HG03558 (cell line): ENCODE results near the gene RFTN2.
"Not testable (repeated sequence)": the region's sequence is repeated elsewhere in the genome, so short reads cannot be mapped to it uniquely, and the experiment has no call there.

ENCODE experiments used
- ATAC-seq: cut with Tn5 transposase; IDR thresholded peaks from one replicate; pipeline ENCODE4 v1.9.1; 2021; ENCODE audit warnings: moderate number of reproducible peaks; ENCODE audit not compliant: unreplicated experiment; ENCODE audit errors: extremely low read depth

Gene RFTN2

DNA sequence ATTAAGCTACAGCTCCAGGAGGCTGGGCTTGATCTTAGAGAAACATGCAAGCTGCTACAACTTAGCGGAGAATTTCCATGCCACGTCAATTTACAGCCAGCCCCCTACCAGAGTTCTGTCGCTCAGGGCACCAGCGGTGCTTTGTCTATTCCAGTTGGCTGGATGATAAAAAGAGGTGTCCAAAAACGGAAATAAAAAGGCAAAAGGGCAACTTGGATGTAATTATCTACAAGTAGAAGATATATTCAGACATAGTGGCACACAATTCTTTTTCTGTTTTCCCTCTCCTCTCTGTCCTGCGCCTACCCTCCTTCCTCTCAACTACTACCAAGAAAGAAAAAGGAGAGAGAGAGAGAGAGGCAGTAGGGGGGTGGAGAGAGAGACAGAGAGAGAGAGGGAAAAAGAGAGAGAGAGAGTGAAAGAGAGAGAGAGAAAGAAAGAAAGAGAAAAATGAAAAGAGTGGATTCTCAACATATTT lies 363 bp upstream of the RFTN2 start:
- no peak for ATAC-seq

DNA sequence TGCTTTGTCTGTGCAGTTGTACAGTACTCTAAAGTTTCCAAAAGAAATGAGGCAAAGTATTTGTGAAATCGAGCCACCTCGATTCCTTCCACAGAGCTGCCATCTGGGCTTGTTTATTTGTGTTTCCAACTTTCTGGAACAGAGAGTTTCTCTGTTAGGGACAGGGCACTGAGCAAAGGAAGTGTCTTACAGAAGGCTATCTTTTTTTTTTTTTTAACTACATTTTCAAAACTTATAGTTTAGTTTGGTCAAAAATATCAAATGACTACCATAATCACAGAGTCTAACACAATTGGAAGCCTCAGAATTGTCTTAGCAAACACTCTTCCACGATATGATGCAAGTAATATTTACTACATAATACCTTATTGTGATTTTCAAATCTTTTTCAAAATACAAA lies 796 bp downstream of the RFTN2 start:
- no peak for ATAC-seq

DNA sequence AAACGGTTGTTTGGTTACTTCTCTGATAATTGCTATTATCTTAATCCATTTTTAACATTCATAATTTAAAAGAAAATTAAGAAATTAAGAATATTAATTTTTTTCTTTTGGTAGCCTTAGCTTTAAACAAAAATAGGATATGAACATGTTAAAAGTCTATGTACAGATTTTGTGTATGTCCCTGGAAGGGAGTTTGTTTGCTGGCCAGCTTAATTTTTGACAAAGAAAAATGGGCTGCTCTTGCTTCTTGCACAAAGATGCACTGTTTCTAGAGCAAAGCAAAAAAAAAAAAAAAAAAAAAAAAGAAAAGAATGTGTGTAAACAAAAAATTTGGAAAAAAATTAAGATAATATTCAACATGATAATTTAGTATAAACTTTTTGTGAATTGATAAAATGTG lies 1.3 kb downstream of the RFTN2 start:
- no peak for ATAC-seq

DNA sequence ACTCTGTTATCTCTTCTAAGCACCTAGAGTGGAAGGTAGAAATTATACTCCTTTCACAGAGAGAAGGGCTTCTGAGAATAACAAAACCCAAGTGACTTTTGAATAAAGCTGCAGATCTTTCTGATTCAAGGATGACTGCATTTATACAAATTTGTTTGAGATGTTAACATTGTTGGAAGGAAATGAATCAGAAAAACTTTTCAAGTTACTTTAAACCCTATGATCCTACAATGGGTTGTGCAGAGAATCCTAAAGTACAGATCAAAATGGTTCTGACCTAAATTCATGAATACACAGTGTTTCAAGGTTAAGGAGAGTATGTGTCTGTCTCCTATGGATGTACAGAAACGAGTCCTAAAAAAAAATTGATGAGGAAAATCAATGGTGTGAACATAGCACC lies 1.8 kb downstream of the RFTN2 start:
- no peak for ATAC-seq

DNA sequence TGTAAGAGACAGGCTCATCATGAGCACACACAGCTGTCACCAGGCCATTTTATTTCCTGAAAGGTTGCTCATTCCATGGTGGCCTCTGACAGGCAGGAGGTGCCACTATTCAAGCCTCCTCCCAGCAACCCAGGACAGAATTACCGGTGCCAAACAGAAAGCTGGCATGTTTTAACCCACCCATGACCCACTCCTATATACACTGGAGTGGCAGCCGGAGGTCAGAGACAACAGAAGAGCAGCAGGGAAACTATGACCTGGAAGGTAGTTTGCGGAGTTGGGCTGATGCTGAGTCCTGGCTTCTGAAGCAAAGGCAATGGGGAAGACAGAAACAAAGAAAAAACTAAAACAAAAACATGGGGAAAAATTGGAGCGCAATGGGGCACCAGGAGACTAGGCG lies 2.3 kb downstream of the RFTN2 start:
- no peak for ATAC-seq

DNA sequence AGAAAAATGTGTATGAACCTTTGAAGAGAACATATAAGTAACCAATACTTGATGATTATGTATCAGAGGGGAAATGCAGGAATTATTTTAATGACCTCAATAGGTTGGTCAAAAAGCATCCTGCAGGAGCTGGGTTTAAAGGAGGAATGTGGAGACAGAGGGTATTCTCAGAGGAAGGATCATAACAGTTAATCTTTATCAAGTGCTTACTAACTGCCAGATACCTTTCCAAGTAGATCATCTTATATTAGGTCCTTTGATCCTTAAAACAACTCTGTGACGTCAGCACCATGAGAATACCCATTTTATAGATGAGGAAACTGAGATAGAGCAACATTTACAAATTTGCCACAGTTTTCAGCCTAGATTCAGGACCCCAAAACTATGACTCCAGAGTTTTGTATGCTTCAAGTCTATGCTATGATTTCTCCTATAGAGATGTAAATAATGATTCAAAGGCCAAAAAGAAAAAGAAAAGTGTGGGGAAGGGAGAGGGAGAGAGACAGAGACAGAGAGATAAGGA lies 3.0 kb downstream of the RFTN2 start:
- no peak for ATAC-seq

DNA sequence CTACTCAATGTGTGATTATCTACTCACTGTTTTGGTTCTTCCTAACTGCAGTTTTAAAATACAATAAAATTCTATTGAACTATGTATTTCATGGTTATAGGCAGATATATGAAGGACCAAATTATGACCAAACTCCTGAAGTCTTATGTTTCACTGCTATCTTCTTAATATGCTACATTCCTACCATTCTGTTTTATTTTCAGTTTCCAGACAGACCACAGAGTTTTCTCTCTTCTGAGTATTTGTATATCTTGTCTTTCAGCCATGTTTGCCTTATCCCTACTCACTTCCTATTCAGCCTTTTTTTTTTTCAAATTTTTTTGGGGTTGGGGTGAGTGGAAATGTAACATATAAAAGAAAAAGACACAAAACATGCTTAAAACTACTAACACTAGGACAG lies 6.3 kb downstream of the RFTN2 start:
- no peak for ATAC-seq

DNA sequence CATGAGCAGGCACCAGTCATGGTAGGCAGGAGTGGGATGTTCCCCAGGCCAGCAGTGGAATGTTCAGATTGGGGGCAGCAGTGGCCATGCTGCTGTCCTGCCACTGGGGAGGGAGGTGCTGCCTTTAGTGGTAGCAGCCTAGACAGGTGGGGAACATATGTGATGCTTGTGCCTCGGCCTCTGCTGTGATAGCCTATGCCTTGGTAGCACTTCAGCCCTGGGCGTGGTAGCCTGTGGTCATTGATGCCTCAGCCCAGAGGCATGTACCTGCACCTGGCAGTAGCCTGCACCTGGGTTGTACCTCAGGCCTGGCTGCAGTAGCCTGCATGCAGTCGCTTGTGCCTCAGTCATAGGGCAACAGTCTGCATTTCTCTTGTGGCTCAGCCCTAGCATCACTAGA lies 7.1 kb downstream of the RFTN2 start:
- ATAC-seq, result no peak

DNA sequence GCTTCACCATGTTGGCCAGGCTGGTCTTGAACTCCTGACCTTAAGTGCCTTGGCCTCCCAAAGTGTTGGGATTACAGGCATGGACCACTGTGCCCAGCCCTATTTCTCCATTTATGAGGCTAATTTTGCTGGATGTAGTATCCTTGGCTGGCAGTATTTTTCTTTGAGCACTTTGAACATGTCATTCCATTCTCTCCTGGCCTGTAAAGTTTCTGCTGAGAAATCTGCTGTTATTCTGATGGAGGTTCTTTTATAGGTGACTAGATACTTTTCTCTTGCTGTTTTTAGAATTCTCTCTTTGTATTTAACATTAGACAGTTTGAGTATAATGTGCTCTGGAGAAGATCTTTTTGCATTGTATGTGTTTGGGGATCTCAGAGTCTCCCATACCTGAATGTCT lies 9.1 kb downstream of the RFTN2 start:
- no peak for ATAC-seq

DNA sequence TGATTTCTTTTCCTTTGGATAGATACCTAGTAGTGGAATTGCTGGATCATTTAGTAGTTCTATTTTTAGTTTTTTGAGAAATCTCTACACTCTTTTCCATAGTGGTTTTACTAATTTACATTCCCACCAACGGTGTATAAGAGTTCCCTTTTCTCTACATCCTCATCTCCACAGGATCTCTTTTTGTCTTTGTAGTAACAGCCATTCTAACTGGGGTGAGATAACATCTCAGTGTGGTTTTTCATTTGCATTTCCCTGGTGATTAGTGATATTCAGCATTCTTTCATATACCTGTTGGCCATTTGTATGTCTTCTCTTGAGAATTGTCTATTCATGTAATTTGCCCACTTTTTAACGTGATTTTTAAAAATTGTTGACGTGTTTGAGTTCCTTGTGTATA lies 13.8 kb downstream of the RFTN2 start:
- ATAC-seq, result no peak

DNA sequence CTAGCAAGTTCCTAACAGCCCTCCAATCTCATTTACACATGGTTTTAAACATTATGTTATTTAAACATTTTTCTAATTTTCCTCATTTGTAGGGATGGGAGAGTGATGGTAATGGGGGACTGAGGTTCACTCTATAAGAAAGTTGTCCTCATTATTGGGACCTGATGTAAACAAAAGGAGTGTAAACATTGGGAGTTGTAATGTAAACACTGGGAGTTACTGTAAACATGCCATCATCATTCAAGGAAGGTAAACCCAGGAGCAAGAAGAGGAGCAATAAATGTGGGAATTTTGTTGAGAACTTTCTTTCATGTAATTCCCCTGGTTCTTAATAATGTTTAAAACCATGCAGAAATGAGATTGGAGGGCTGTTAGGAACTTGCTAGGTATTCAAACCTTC lies 17.8 kb downstream of the RFTN2 start:
- ATAC-seq, result no peak

DNA sequence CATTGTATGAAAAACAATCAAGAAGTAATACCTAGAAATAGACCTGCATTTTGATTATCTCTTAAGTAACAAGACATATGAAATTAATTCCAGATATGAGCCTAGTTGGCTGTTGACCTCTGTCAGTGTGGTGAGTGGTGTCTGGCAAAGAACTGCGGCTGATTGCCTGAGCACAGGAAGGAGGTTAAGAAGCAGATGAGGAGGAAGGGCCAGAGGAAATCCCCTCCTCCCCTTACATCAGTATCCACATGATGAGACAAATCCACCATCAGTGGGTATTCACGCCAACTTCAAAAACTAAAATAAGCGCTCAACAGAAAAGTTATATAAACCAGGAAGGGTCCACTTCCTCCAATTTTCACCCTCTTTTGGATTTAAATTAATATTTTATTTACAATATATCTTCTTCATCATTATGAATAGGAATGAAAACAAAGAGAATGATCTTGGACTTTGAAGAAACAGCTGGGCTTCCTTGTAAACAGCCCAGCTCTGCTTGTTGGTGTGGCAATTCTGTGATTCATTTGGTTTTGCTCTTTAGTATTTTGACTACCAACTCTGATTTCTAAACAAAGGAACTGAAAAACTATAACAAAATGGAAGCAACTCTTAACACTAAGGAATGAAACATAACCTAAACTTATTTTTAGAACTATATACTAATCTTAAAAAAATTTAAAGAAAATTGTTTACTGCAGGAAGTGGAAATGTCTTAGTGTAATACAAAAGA lies 27.3 kb downstream of the RFTN2 start:
- ATAC-seq, result no peak

DNA sequence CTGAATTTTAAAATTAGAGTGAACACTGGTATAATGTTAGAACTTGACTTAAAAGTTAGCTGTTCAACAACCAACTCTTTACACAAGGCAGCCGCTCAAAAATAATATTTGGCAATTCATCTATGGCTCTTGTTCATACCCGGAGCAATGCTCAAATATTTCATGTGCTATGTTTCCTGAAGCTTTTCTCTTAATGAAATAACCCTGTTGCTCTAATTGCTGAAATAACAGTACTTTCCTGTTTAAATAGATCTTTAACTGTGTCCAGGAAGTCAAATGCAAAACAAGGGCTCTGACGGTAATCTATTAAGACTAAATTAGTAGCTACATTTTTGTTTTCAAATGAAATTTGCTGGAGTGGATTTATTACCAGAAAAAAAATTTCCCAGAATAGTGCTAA lies 33.7 kb downstream of the RFTN2 start:
- no peak for ATAC-seq

DNA sequence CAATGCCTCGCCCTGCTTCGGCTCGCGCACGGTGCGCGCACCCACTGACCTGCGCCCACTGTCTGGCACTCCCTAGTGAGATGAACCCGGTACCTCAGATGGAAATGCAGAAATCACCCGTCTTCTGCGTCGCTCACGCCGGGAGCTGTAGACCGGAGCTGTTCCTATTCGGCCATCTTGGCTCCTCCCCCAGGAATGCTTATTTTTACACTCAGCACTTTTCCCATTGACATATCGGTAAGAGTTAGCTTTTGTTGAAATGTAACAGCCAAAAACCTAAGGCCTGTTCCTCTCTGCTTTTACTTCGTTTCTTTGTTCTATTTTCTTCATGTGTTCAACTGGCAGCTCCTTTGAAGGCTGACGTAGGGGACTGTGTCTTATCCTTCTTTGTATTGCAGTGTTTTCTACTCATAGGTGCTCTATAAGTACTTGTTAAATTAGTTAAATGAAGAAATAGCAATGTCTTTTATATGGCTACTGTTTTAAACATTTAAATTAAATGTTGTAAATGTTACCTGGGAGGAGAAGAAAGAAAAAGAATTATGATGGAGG lies 34.7 kb downstream of the RFTN2 start:
- not testable (repeated sequence) for ATAC-seq

DNA sequence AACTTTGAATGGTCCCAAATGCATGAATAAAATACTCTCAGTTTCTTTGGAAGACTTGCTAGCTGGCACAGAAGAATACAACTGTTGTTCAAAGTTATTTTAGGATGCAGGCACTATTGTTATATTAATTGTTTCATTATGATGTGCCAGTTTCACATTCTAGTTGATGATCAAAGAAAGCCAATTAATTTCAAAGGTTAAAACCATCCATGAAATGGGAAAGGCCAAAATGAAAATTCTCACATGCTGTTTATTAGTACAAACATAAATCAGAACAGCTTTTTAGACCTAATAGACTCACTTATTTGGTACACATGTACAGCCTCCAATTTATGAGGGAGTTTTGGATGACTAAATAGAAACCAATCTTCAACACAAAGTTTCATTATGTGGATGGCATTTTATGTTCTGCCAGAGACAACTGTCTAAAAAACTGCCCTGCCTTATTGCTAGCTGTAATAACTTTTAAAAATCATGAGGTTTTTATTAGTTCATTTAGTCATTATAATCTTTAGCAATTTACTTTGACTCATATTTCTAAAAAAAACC lies 42.2 kb downstream of the RFTN2 start:
- ATAC-seq, result no peak

DNA sequence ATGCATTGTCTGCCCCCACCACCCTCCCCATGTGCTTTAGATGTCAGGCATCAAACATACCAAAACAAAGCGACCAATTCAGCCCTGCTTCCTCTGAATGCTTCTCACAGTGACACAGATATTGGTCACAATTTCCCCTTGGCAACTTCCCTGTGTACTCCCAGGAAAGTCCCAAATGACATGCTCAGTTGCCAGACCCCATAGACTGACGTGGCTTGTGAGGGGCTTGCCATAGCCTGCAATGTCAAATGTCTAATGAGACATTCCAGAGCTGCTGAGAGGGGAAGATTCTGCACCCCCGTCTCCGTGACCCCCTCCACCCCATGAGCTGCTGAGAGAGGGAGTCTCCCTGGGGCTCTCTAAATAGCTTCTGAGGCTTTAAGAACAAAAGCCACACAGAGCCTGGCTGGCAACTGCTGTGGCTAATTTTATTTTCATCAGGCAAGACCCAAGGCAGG lies 47.3 kb downstream of the RFTN2 start:
- ATAC-seq, result peak; percentile 69

DNA sequence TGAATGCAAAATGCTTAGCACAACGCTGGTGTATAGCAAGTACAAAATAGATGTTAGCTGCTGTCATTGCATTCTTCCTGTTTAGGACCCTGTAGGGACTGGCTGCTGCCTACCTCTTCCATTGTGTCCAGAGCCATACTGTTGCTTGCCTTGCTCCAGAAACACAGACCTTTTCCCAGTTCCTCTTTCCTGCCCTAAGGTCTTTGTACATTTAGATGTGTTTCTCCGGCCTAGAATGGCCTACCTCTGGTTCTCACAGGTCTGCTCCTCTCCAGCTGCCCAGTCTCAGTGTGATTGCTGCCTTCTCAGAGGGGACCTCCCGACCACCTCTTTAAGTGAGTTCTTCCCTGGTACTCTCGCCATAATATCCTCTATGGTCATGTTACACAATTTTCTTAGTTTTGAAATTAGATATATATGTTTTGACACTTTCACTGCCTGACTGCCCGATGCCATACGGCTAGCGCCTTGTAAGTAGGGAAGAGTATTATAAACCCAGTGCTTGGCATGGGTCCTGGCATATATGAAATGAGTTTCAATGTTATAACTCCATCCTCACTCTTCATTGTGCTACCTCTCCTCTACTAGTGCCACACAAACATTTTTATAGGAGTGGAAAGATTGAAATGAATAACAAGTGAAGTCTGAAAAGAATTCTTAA lies 48.3 kb downstream of the RFTN2 start:
- ATAC-seq, result no peak

DNA sequence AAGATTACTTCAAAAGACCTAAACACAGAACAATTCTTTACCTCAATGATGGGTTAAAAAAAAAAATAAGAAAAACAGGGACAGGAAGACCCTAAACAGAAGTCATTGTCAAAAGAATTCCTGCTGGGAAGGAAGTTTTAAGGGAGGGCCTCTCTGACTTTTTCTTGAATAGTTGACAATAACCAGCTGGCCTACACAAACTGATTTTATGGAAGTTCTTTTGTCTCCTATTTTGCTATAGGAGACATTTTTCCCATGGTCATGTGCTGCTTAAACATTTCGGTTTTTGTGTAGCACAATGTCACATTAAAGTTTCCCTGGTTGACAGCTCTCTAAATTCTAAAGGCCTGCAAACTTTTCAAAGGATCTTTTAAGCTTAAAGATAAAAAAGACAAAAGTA lies 55.3 kb downstream of the RFTN2 start:
- ATAC-seq, result no peak

DNA sequence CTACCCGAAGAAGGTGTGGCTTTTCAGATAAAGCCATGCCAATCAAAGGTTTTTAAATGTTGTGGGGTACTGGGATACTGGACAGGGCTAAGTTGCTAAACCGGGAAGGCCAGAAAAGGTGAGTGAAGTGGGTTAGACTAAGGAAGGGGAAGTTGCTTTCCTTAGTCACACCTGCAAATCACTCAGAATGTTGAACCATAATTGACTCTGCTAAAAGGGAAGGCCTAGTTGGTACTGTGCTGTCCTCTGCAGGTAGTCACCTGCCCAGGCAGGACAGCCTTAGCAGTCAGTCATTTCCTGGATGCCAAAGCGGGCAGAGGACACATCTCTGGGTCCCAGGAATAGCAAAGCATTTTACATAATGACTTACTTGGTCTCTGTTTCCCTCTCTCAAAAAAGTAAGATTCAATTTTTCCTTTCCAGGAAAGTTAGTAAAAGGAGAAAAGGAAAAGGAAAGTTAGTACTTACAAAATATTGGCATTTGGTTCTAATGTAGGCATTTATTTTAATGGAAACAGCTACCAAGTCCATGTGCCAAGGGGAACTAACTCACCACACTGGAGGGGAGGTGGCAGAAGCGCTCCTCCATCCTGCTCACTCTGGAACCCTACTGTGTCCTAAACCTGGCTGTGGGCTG lies 60.3 kb downstream of the RFTN2 start:
- ATAC-seq, result no peak

DNA sequence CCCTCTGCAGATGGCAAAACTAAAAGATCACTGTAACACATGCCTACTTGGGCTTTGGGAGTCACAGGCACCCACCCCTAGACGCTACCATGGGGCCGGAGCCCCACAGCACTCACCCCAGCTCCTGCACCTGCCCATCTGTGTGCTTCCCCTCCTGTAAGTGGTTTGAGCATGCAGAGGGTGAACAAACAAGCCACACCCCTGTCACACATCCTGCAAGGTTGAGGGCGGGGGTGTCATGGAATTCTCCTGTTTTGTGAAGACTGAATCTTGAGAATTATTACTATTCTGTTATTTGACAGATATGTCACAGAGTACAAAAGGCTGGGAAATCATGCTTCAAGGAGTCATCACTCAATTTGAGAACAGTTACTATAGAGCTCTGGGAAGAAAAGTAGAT lies 60.9 kb downstream of the RFTN2 start:
- no peak for ATAC-seq

DNA sequence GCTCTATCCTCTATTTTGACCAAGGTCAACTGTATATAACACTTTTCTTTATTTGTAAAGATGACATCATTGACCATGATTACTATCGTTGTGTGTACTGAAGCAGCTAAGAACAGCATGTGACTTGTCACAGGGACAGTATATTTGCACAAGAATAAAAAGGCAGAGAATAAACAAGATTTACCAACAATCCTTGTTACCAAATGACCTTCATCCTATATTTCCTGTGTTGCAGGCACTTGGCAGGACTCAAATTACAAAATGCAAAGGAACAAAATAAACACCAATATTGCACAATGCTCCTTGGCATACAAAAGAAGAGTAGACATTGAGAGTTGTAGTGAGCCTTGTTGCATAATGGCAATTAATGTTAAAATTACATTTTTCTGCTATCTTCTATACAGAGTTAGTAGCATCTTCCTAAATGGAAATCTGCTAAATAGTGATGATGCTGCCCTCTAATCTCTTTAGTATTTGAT lies 61.8 kb downstream of the RFTN2 start:
- ATAC-seq, result no peak
